Measurements from ENCODE around the gene ISLR2. TPM values are rescaled to one million over a fixed set of nuclear protein-coding genes. Genes with fewer than 3 reads are reported as not detected.

ISLR2 gene
- total and polyA plus RNA-seq, 2 donors from 2014 or later: 0.13 to 1.1 TPM

- DNase-seq (peak; percentile 93 to 96 (median 95)), FAIRE-seq (no peak)
- H3K9ac ChIP-seq (ENCODE audit: low read length in 3 of 3): no peak overlapping the region
- peak; percentile 100 for TF ChIP-seq CTCF (IDR thresholded peaks at IDR 0.05; ENCODE audit: borderline replicate concordance, extremely low read depth, insufficient read depth)
- H3K27me3 ChIP-seq (ENCODE audit: control insufficient read depth, insufficient read depth, low read length): peaks cover 32% of the 10 kb centered on the region
- H3K36me3 ChIP-seq (ENCODE audit: control insufficient read depth in 2 of 3, insufficient read depth in 3 of 3, low read length in 3 of 3): no peaks in the 10 kb centered on the region
- peak overlapping the region; percentile 36 to 53 (median 40) for H3K4me3 ChIP-seq (ENCODE audit: low read length in 3 of 3)
- no peak overlapping the region for H3K27ac ChIP-seq (ENCODE audit: low read depth in 2 of 2, low read length in 2 of 2)
- no peaks in the 10 kb centered on the region for H3K9me3 ChIP-seq (ENCODE audit: control insufficient read depth in 2 of 3, insufficient read depth in 1 of 3, low read length in 3 of 3)
- intact Hi-C loops (cut with DNase I): loop anchor here (5.0 kb wide), 1 partner anchor 195 kb away; no protein-coding TSS in a partner anchor
- H3K4me1 ChIP-seq (ENCODE audit: control insufficient read depth in 2 of 3, insufficient read depth in 2 of 3, low read depth in 1 of 3, low read length in 3 of 3): peaks cover 0 to 13% (median 0%) of the 10 kb centered on the region in 3 donors
These were observed 3.0 kb upstream of the ISLR2 start for GRCh38 chr15:74127255-74127953.

GRCh38 chr15:74127954-74128784, 2.2 kb upstream of the ISLR2 start:
- peak overlapping the region; percentile 36 to 53 (median 40) for H3K4me3 ChIP-seq (ENCODE audit: low read length in 3 of 3)
- H3K4me1 ChIP-seq (ENCODE audit: control insufficient read depth in 2 of 3, insufficient read depth in 2 of 3, low read depth in 1 of 3, low read length in 3 of 3): peaks cover 0 to 13% (median 0%) of the 10 kb centered on the region in 3 donors
- intact Hi-C loops (cut with DNase I): loop anchor here (5.0 kb wide), 1 partner anchor 194 kb away; no protein-coding TSS in a partner anchor
- DNase-seq (peak in 3 of 5 donors; percentile 19 to 56 (median 39)), FAIRE-seq (no peak)
- TF ChIP-seq CTCF (IDR thresholded peaks at IDR 0.05; ENCODE audit: borderline replicate concordance, extremely low read depth, insufficient read depth): no peak
- no peaks in the 10 kb centered on the region for H3K36me3 ChIP-seq (ENCODE audit: control insufficient read depth in 2 of 3, insufficient read depth in 3 of 3, low read length in 3 of 3)
- no peaks in the 10 kb centered on the region for H3K9me3 ChIP-seq (ENCODE audit: control insufficient read depth in 2 of 3, insufficient read depth in 1 of 3, low read length in 3 of 3)
- H3K9ac ChIP-seq (ENCODE audit: low read length in 3 of 3): no peak overlapping the region
- H3K27me3 ChIP-seq (ENCODE audit: control insufficient read depth, insufficient read depth, low read length): peaks cover 39% of the 10 kb centered on the region
- no peak overlapping the region for H3K27ac ChIP-seq (ENCODE audit: low read depth in 2 of 2, low read length in 2 of 2)

- no peak for TF ChIP-seq CTCF (IDR thresholded peaks at IDR 0.05; ENCODE audit: borderline replicate concordance, extremely low read depth, insufficient read depth)
- H3K4me3 ChIP-seq (ENCODE audit: low read length in 3 of 3): no peak overlapping the region
- H3K36me3 ChIP-seq (ENCODE audit: control insufficient read depth in 2 of 3, insufficient read depth in 3 of 3, low read length in 3 of 3): no peaks in the 10 kb centered on the region
- intact Hi-C loops (cut with DNase I): loop anchor here (5.0 kb wide), 1 partner anchor 193 kb away; no protein-coding TSS in a partner anchor
- H3K4me1 ChIP-seq (ENCODE audit: control insufficient read depth in 2 of 3, insufficient read depth in 2 of 3, low read depth in 1 of 3, low read length in 3 of 3): peaks cover 0 to 13% (median 0%) of the 10 kb centered on the region in 3 donors
- H3K9me3 ChIP-seq (ENCODE audit: control insufficient read depth in 2 of 3, insufficient read depth in 1 of 3, low read length in 3 of 3): no peaks in the 10 kb centered on the region
- peaks cover 45% of the 10 kb centered on the region for H3K27me3 ChIP-seq (ENCODE audit: control insufficient read depth, insufficient read depth, low read length)
- FAIRE-seq (no peak), DNase-seq (peak in 3 of 5 donors; percentile 38 to 59 (median 46))
- no peak overlapping the region for H3K27ac ChIP-seq (ENCODE audit: low read depth in 2 of 2, low read length in 2 of 2)
- no peak overlapping the region for H3K9ac ChIP-seq (ENCODE audit: low read length in 3 of 3)
These were observed 1.4 kb upstream of the ISLR2 start for GRCh38 chr15:74128785-74129585.
